ENCODE measurements around the gene TMIGD1. TPM values are rescaled to one million over a fixed set of nuclear protein-coding genes. Genes with fewer than 3 reads are reported as not detected.

The TMIGD1 gene
- total and polyA plus RNA-seq, 2 of the 13 experiments (the other 11 are each of a cell fraction or from before 2014, with no cell fraction given), result not detected

- TF ChIP-seq HINFP (CRISPR knock-in tag; IDR thresholded peaks at IDR 0.05; ENCODE audit: low read depth) (peak; percentile 59; the same call in 1 of the 2 replicates), ZSCAN12 (CRISPR knock-in tag; IDR thresholded peaks at IDR 0.05) (no peak), ZNF34 (CRISPR knock-in tag; IDR thresholded peaks at IDR 0.05; ENCODE audit: borderline replicate concordance) (peak; percentile 84; the same call in 1 of the 2 replicates), ATF6 (CRISPR knock-in tag; conservative IDR thresholded peaks at IDR 0.05) (no peak), SNAPC2 (CRISPR knock-in tag; IDR thresholded peaks at IDR 0.05) (0 out of 2 replicates have a peak, but pooled peaks have one; percentile 58), PHF8 (CRISPR knock-in tag; IDR thresholded peaks at IDR 0.05) (peak; percentile 47), ZNF225 (CRISPR knock-in tag; IDR thresholded peaks at IDR 0.05) (no peak), ZNF224 (CRISPR knock-in tag; IDR thresholded peaks at IDR 0.05) (0 out of 2 replicates have a peak, but pooled peaks have one; percentile 53), NONO (IDR thresholded peaks at IDR 0.05) (no peak), NONO (CRISPR knock-in tag; conservative IDR thresholded peaks at IDR 0.05) (peak; percentile 21; the same call in 1 of the 2 replicates), ZNF30 (CRISPR knock-in tag; IDR thresholded peaks at IDR 0.05) (no peak), ZNF800 (CRISPR knock-in tag; IDR thresholded peaks at IDR 0.05) (no peak), ZNF605 (CRISPR knock-in tag; IDR thresholded peaks at IDR 0.05) (no peak; the same call in 1 of the 2 replicates), KMT2A (CRISPR knock-in tag; IDR thresholded peaks at IDR 0.05) (0 out of 2 replicates have a peak, but pooled peaks have one; percentile 32), SRSF4 (IDR thresholded peaks at IDR 0.05; ENCODE audit: low read depth, low read length, poor library complexity, severe bottlenecking) (no peak), SUZ12 (IDR thresholded peaks at IDR 0.05; ENCODE audit: low read depth, low read length) (no peak), RNF219 (CRISPR knock-in tag; IDR thresholded peaks at IDR 0.05) (no peak), ZHX1 (CRISPR knock-in tag; IDR thresholded peaks at IDR 0.05; ENCODE audit: low read depth) (no peak), MAFK (conservative IDR thresholded peaks at IDR 0.05 in 1 of 2, IDR thresholded peaks at IDR 0.05 in 1 of 2; ENCODE audit: low read length in 2 of 2) (no peak)
Observed at GRCh38 chr17:30337393-30337999, 3.6 kb upstream of the TMIGD1 start (continued).
